Left colon (tissue), 2 donors: ENCODE results near the gene TNS3. TPM values are rescaled to one million over a fixed set of nuclear protein-coding genes. Genes with fewer than 3 reads are reported as not detected.
A peak's percentile ranks its signal among the peaks of the same experiment; 100 is the strongest.

Source experiments
- ATAC-seq: fragments of 200-7000 bp; cut with Tn5 transposase; one replicate; pipeline ENCODE4 v1.9.1; 2020; ENCODE audit warnings: mild to moderate bottlenecking, moderate library complexity
- DNase-seq, 2 donors: peaks; one replicate each; pipeline ENCODE4 v3.0.0-alpha.2; 2020
- intact Hi-C, 2 donors: fragments of 100-400 bp; cut with DNase I in 1 of 2; cut with micrococcal nuclease in 1 of 2; formaldehyde crosslinking; loops; one replicate each; pipeline versions ENCODE4 v1.11.2 to v1.14.0; 2022; cut with DNase I, micrococcal nuclease
- total RNA-seq, 2 donors: library from RNA; stranded (reverse); fragmentation: NEBNext Ultra II Directional; extraction: Animal tissue kit (Norgen Biotek cat#: 25700); gene quantifications; one replicate each; pipeline ENCODE4 v1.2.1, GENCODE V29; 2021
- donor health status: DM: no; HTN: no; CAD: no.
- donor health status: DM: yes; HTN: yes; CAD: no.

The TNS3 gene
- total RNA-seq, 2 donors from 2014 or later, result 56.9 to 62.3 TPM

GRCh38 chr7:47536661-47537611 is 45.0 kb downstream of the TNS3 start:
- intact Hi-C loops, result no loop called here
- peak; percentile 58 for ATAC-seq
- DNase-seq, result peak; percentile 53 to 72

- DNase-seq (peak in 1 of 2 donors; percentile 12), ATAC-seq (no peak)
- intact Hi-C loops, result no loop called here
Measured at GRCh38 chr7:47535704-47536628, 45.9 kb downstream of the TNS3 start.

GRCh38 chr7:47535035-47535703 is 46.7 kb downstream of the TNS3 start:
- no peak for DNase-seq
- intact Hi-C loops, result no loop called here
- no peak for ATAC-seq

- peak; percentile 5 for ATAC-seq
- intact Hi-C loops, result no loop called here
- DNase-seq, result no peak
Measured at GRCh38 chr7:47534322-47535034, 47.4 kb downstream of the TNS3 start.

- ATAC-seq, result no peak
- no peak for DNase-seq
Measured at GRCh38 chr7:47531584-47532492, 50.1 kb downstream of the TNS3 start.

GRCh38 chr7:47529826-47530555 is 51.9 kb downstream of the TNS3 start:
- intact Hi-C loops, result no loop called here
- ATAC-seq (peak; percentile 37), DNase-seq (no peak)

More at GRCh38 chr7:47531584-47532492, 50.1 kb downstream of the TNS3 start:
- intact Hi-C loops, result no loop called here

- intact Hi-C loops, result no loop called here
Measured at GRCh38 chr7:47529405-47529804, 52.5 kb downstream of the TNS3 start.

GRCh38 chr7:47528471-47528870 is 53.4 kb downstream of the TNS3 start:
- no peak for DNase-seq
- ATAC-seq, result no peak
- intact Hi-C loops, result no loop called here

More at GRCh38 chr7:47529405-47529804, 52.5 kb downstream of the TNS3 start:
- ATAC-seq (peak; percentile 86), DNase-seq (no peak)

- DNase-seq (no peak), ATAC-seq (no peak)
- intact Hi-C loops, result no loop called here
Measured at GRCh38 chr7:47526466-47526865, 55.4 kb downstream of the TNS3 start.

- DNase-seq, result no peak
Measured at GRCh38 chr7:47525066-47525623, 56.8 kb downstream of the TNS3 start.

GRCh38 chr7:47523401-47523800 is 58.5 kb downstream of the TNS3 start:
- intact Hi-C loops, result no loop called here
- ATAC-seq (no peak), DNase-seq (no peak)

More at GRCh38 chr7:47525066-47525623, 56.8 kb downstream of the TNS3 start:
- intact Hi-C loops, result no loop called here
- no peak for ATAC-seq

- no peak for ATAC-seq
- no peak for DNase-seq
- intact Hi-C loops, result no loop called here
Measured at GRCh38 chr7:47521816-47522561, 59.9 kb downstream of the TNS3 start.

GRCh38 chr7:47521011-47521795 is 60.7 kb downstream of the TNS3 start:
- DNase-seq (no peak), ATAC-seq (no peak)
- intact Hi-C loops, result no loop called here

- ATAC-seq (peak; percentile 5), DNase-seq (no peak)
- intact Hi-C loops, result no loop called here
Measured at GRCh38 chr7:47520406-47520805, 61.5 kb downstream of the TNS3 start.

- DNase-seq (no peak), ATAC-seq (no peak)
- intact Hi-C loops, result no loop called here
Measured at GRCh38 chr7:47518827-47519226, 63.1 kb downstream of the TNS3 start.
